Left ventricle myocardium inferior (tissue), 1 donor: ENCODE data around the gene CDC42BPA. TPM values are rescaled to one million over a fixed set of nuclear protein-coding genes. Genes with fewer than 3 reads are reported as not detected.

Experiments
- DNase-seq: peaks from one replicate; pipeline ENCODE4 v3.0.0-alpha.2; 2020
- H3K27ac ChIP-seq: fragments of 200-600 bp; replicated peaks from 2 replicates; pipeline ENCODE4 v1.8.0; 2021
- H3K27me3 ChIP-seq: fragments of 200-600 bp; 2 replicates; pipeline ENCODE4 v1.8.0; 2021; ENCODE audit warnings: low read depth
- H3K36me3 ChIP-seq: fragments of 200-600 bp; 2 replicates; pipeline ENCODE4 v1.8.0; 2021
- H3K4me1 ChIP-seq: fragments of 200-600 bp; 2 replicates; pipeline ENCODE4 v1.8.0; 2021
- H3K4me3 ChIP-seq: fragments of 200-600 bp; 2 replicates; pipeline ENCODE4 v1.8.0; 2021; ENCODE audit warnings: mild to moderate bottlenecking, moderate library complexity
- H3K9me3 ChIP-seq: fragments of 200-600 bp; replicated peaks from 2 replicates; pipeline ENCODE4 v1.8.0; 2021
- intact Hi-C: fragments of 100-400 bp; cut with micrococcal nuclease; formaldehyde crosslinking; loops from one replicate; pipeline ENCODE4 v1.11.0; 2022
- total RNA-seq: library from RNA; stranded (reverse); fragmentation: NEBNext Ultra II Directional; extraction: Animal tissue kit (Norgen Biotek cat#: 25700); gene quantifications from one replicate; pipeline ENCODE4 v1.2.1, GENCODE V29; 2021
- TF ChIP-seq, protein P1 (sequence below): fragments of 200-600 bp; IDR thresholded peaks from 2 replicates; pipeline ENCODE4 v1.8.0; 2021; ENCODE audit warnings: antibody characterized with exemption, mild to moderate bottlenecking, borderline replicate concordance
- donor health status: DM: no; HTN: yes; CAD: no; lungs with severe emphysema.

The CDC42BPA gene
- total RNA-seq, 1 donor from 2014 or later: 35.1 TPM

DNA sequence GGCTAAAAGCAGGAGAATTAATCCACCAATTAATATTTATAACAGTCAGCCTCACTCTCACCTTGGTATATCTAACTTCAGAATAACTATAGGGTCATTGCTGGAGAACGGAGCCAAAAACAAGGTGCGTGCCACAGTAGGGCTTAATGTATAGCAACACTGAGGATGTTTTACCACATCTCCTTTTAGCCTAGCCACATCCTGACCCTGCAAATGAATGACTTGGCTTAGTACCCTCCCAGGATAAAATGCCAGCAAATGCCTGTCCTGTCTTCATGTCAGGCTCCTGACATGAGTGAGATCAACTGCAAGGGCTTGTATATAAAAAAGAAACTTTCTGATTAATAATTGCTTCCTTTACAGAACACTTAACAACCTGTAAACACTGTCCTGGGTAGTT, 2.7 kb upstream of the CDC42BPA start:
- TF ChIP-seq, protein P1, sequence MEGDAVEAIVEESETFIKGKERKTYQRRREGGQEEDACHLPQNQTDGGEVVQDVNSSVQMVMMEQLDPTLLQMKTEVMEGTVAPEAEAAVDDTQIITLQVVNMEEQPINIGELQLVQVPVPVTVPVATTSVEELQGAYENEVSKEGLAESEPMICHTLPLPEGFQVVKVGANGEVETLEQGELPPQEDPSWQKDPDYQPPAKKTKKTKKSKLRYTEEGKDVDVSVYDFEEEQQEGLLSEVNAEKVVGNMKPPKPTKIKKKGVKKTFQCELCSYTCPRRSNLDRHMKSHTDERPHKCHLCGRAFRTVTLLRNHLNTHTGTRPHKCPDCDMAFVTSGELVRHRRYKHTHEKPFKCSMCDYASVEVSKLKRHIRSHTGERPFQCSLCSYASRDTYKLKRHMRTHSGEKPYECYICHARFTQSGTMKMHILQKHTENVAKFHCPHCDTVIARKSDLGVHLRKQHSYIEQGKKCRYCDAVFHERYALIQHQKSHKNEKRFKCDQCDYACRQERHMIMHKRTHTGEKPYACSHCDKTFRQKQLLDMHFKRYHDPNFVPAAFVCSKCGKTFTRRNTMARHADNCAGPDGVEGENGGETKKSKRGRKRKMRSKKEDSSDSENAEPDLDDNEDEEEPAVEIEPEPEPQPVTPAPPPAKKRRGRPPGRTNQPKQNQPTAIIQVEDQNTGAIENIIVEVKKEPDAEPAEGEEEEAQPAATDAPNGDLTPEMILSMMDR: no peak
- H3K4me1 ChIP-seq: peaks cover 16% of the 10 kb centered on the region
- intact Hi-C loops: no loop called here

GRCh38 chr1:227320476-227320875, 2.2 kb upstream of the CDC42BPA start:
- H3K9me3 ChIP-seq: peaks cover 4% of the 10 kb centered on the region
- H3K4me3 ChIP-seq: no peak overlapping the region
- H3K4me1 ChIP-seq: peaks cover 16% of the 10 kb centered on the region
- no peaks in the 10 kb centered on the region for H3K36me3 ChIP-seq
- no peak for DNase-seq
- no peak overlapping the region for H3K27ac ChIP-seq
- TF ChIP-seq, protein P1: no peak
- intact Hi-C loops: no loop called here
- no peaks in the 10 kb centered on the region for H3K27me3 ChIP-seq

More for the DNA sequence above, 2.7 kb upstream of the CDC42BPA start:
- H3K27ac ChIP-seq: no peak overlapping the region
- no peak overlapping the region for H3K4me3 ChIP-seq
- no peaks in the 10 kb centered on the region for H3K36me3 ChIP-seq
- H3K9me3 ChIP-seq: peaks cover 4% of the 10 kb centered on the region
- no peak for DNase-seq
- H3K27me3 ChIP-seq: no peaks in the 10 kb centered on the region

- Histone ChIP-seq H3K4me3 (peak overlapping the region; percentile 77), H3K27ac (peak overlapping the region; percentile 98), H3K4me1 (peaks cover 24% of the 10 kb centered on the region), H3K9me3 (peaks cover 2% of the 10 kb centered on the region), H3K27me3 (no peaks in the 10 kb centered on the region), H3K36me3 (no peaks in the 10 kb centered on the region)
- TF ChIP-seq, protein P1: no peak
- intact Hi-C loops: loop anchor here (10.0 kb wide), 2 partner anchors 74 to 116 kb away; no protein-coding TSS in a partner anchor
- peak; percentile 22 for DNase-seq
Observed at GRCh38 chr1:227318853-227319607, 738 bp upstream of the CDC42BPA start.

GRCh38 chr1:227317523-227318015, 723 bp downstream of the CDC42BPA start:
- Histone ChIP-seq H3K9me3 (no peaks in the 10 kb centered on the region), H3K27ac (peak overlapping the region; percentile 98), H3K4me1 (peaks cover 37% of the 10 kb centered on the region), H3K27me3 (no peaks in the 10 kb centered on the region), H3K4me3 (peak overlapping the region; percentile 77), H3K36me3 (no peaks in the 10 kb centered on the region)
- TF ChIP-seq, protein P1: peak; percentile 39
- peak; percentile 29 for DNase-seq
- intact Hi-C loops: loop anchor here (10.0 kb wide), 2 partner anchors 73 to 117 kb away; no protein-coding TSS in a partner anchor

GRCh38 chr1:227317011-227317451, 1.3 kb downstream of the CDC42BPA start:
- Histone ChIP-seq H3K27ac (peak overlapping the region; percentile 98), H3K27me3 (no peaks in the 10 kb centered on the region), H3K4me3 (peak overlapping the region; percentile 77), H3K4me1 (peaks cover 38% of the 10 kb centered on the region), H3K36me3 (no peaks in the 10 kb centered on the region), H3K9me3 (no peaks in the 10 kb centered on the region)
- intact Hi-C loops: loop anchor here (10.0 kb wide), 2 partner anchors 72 to 118 kb away; no protein-coding TSS in a partner anchor
- no peak for DNase-seq
- TF ChIP-seq, protein P1: no peak
